ENCODE data around the gene ADAP2.

- TF ChIP-seq CTCF (IDR thresholded peaks at IDR 0.05; ENCODE audit: insufficient read depth, low read length, poor library complexity, severe bottlenecking) = no peak
- TF ChIP-seq EZH2phosphoT487 (conservative IDR thresholded peaks at IDR 0.05; ENCODE audit: low read length) = no peak
Observed at GRCh38 chr17:30947796-30948195, 26.1 kb downstream of the ADAP2 start.

All from SU-DHL-6 (cell line).